GM10248 (cell line): ENCODE measurements around the gene ZNF423.

Experiments used
- CTCF ChIA-PET: fragments of 300-600 bp; sonication (Branson Sonifier 250); formaldehyde crosslinking; extraction: SDS; loops from one replicate; lab custom pipeline; 2021; ENCODE audit warnings: antibody characterized with exemption; lab: Yijun Ruan, JAX
- POLR2A ChIA-PET: fragments of 350-650 bp; sonication (Branson Sonifier 250); formaldehyde crosslinking; extraction: SDS; loops from one replicate; lab custom pipeline; 2020; ENCODE audit warnings: antibody characterized with exemption; lab: Yijun Ruan, JAX
- DNase-seq: peaks from one replicate; pipeline ENCODE4 v3.0.0; 2012; ENCODE audit errors: extremely low spot score
- TF ChIP-seq, protein P1 (sequence below): IDR thresholded peaks from 2 replicates; pipeline ENCODE4 v1.5.1; 2012; ENCODE audit warnings: mild to moderate bottlenecking, low read depth; ENCODE audit errors: extremely low read depth, missing control alignments, control extremely low read depth

ZNF423 gene

DNA sequence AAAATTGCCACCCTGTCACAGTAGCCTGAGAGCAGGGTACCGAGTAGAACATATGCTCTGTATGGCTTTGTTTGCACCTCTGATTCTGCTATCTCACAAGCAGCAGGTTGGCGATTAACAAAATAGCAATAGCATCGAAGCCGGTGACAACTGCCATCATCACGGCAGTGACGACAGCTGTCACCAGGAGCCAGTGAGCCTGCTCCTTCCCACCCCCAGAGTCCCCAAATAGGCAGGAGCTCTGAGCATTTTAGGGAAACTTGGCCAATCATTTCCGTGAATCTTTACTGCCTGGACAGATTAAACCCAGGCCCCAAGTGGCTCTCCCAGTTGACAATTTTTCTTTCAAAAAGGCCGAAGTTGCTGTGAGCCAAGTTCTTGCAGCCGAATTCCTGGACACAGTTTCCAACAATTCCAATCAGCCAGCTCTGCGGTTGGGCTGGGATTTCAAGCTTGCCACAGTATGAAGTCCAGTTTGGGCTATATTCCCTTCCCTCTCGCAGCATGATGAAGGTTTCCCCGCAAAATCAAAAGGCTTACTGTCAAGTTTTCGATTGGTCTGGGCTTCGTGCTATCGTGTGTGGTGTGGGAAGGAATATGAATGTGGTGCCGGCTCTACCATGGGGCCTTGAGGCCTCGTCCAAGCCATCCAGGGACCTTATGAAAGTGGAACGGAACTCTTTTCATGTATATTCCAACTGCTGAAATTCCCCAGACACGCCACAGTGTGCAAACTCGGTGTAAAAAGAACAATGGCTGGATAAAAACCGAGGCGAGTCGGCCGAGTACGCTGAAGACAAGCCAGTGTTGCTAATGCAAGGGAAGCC, 295.7 kb downstream of the ZNF423 start:
- TF ChIP-seq, protein P1, sequence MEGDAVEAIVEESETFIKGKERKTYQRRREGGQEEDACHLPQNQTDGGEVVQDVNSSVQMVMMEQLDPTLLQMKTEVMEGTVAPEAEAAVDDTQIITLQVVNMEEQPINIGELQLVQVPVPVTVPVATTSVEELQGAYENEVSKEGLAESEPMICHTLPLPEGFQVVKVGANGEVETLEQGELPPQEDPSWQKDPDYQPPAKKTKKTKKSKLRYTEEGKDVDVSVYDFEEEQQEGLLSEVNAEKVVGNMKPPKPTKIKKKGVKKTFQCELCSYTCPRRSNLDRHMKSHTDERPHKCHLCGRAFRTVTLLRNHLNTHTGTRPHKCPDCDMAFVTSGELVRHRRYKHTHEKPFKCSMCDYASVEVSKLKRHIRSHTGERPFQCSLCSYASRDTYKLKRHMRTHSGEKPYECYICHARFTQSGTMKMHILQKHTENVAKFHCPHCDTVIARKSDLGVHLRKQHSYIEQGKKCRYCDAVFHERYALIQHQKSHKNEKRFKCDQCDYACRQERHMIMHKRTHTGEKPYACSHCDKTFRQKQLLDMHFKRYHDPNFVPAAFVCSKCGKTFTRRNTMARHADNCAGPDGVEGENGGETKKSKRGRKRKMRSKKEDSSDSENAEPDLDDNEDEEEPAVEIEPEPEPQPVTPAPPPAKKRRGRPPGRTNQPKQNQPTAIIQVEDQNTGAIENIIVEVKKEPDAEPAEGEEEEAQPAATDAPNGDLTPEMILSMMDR, result no peak
- ChIA-PET POLR2A (no interaction called here), CTCF (no interaction called here)
- DNase-seq, result no peak

DNA sequence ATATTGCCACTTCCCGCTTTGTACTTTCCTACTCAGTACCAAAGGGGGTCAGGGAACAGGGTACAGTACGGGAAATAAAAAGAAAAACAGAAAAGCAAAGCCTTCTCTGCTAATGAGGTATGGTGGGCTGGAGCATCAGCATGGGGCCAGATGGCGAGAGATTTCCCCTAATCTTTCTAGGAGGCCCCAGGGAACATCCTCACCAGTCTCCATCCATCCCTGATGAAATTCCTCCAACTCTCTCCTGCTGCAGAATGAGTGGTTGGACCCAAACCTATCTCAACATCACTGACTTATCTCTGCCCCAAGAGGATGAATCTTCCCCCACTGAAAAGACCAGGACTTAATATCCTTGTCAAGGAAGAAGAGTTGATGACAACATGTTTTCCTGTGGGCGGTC, 296.7 kb downstream of the ZNF423 start:
- POLR2A ChIA-PET, result no interaction called here
- no peak for DNase-seq
- TF ChIP-seq, protein P1, result no peak
- CTCF ChIA-PET, result no interaction called here

DNA sequence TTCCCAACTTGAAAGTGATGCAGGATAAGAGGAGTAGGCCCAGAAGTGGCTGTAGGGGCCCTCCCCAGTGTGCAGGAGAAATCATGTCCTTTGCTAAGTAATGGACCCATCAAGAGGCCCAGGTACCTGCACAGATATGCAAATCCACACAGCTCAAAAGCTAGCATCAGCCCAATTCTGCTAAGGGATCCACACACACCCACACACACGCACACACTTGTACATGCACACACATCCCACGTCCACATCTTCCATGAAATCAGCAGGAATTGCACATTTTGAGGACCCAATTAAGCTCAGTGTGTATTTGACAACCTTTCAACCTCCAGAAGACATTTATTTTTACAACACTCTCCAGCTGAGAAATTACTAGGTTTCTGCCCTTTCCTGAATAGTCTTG, 297.5 kb downstream of the ZNF423 start:
- ChIA-PET POLR2A (no interaction called here), CTCF (interaction anchor here (1.1 kb wide), 1 partner anchor 35 kb away, joined by 3 read pairs; no protein-coding TSS in a partner anchor)
- TF ChIP-seq, protein P1, result no peak
- DNase-seq, result no peak

DNA sequence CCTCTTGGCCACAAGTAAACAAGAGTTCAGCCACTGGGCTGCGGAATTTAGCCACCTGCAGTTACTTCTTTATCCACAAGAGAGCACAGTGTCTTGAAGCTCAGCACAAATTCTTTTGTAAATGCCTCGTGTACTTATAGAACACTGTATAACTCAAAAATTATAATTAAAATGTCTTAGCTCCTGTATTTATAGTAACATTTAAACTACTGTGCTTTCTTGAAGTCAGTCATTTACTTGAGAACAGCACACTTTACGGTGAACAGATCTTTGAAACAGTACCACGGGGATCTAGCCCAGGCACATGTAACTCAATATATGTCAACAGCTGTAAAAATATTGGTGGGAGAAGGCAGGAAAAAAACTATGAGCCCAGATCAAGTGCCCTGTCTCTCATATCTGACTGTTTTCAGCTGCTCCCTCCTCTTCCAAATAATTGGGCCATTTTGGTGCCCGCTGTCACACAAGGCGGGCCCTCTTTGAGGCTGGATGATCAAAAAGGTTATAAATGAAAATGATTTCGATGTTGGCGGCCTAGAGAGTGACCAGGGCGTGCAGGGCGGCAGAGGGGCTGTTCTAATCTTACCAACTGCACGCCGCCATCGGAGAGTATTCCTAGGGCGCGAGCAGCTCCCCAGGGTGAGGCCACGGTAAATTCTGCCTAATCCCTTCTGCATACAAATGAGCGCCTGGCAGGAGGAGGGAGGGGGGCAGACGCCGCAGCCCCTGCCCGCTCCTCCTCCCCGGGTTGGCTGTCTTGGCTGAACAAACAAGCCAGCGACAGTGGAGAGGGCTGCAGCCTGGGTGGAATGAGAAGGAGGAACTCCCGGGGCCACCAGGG, 299.1 kb downstream of the ZNF423 start:
- POLR2A ChIA-PET, result no interaction called here
- CTCF ChIA-PET, result interaction anchor here (0.9 to 1.4 kb wide), 3 partner anchors 14 to 35 kb away, joined by 3 to 4 read pairs (median 3); no protein-coding TSS in a partner anchor
- DNase-seq, result no peak

DNA sequence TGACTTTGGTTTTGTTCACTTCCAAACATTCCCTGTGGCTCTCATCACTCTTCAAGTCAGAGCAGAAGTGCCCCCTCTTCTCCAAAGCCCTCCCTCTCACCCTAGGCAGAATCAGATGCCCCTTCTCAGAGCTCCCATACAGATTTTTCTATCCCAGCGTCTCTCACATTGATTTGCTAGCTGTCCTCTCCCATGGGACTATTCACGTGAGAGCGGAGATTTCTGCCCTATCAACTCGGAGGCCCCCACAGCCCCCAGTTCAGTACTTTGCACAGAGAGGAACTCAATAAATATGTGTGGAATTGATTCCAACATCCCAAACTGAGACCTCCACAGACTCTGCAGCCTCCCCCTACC, 299.7 kb downstream of the ZNF423 start:
- CTCF ChIA-PET, result interaction anchor here (0.9 to 1.4 kb wide), 3 partner anchors 13 to 36 kb away, joined by 3 to 4 read pairs (median 3); no protein-coding TSS in a partner anchor
- no peak for DNase-seq
- TF ChIP-seq, protein P1, result no peak
- POLR2A ChIA-PET, result no interaction called here

More for the DNA sequence above, 299.1 kb downstream of the ZNF423 start:
- TF ChIP-seq, protein P1, result no peak

DNA sequence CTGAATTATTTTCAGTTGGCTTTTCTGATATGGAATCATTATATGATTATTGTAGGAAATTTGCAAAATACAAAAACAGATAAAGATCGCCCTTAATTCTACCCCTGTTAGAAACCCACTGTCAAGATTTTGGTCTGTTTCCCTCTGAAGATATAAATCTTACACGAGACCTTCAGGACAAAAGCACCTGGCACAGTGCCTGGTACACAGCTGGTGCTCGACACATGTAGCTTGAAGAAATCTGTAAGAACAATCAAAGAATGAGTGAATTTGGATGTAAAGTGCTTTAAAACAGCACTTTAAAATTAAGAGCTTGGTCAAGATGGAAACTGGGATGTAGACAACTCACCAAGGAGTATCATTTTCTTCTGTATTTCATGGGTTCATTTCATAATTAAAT, 301.2 kb downstream of the ZNF423 start:
- ChIA-PET POLR2A (no interaction called here), CTCF (no interaction called here)
- no peak for DNase-seq
- TF ChIP-seq, protein P1, result no peak
